Neural cell (in vitro differentiated cells): Measurements from ENCODE around the gene RAD9A.

Experiments used
- EP300 ChIP-seq: fragments of 450-650 bp; conservative IDR thresholded peaks from 2 replicates; pipeline ENCODE4 v1.6.1; 2014; ENCODE audit warnings: antibody characterized with exemption, mild to moderate bottlenecking, moderate library complexity; ENCODE audit not compliant: poor library complexity, severe bottlenecking
- TF ChIP-seq, protein P1 (sequence below): fragments of 450-650 bp; IDR thresholded peaks from 2 replicates; pipeline ENCODE4 v1.5.1; 2014; ENCODE audit warnings: antibody characterized with exemption, mild to moderate bottlenecking, moderate library complexity; ENCODE audit not compliant: poor library complexity, severe bottlenecking

DNA sequence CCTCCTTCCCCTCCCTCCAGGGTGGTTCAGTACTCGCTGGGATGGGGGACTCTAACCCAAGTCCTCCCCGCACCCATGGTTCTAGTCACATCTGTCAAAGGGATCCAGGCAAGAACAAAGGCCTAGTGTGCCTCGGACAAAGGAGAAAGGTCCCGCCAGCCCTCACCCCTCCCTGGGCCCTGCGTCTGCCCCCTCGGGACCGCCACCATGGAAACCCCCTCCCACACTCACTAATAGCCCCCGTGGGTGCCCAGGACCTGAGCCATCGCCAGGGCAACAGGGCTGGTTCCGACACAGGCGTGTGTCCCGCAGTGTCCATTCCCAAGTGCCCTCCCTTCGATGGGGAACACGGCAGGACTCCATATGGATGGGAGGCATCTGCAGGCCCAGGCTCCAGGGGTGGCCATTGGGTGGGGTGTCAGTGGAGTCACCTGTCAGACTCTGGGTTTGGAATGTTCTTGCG lies 18.6 kb downstream of the RAD9A start:
- TF ChIP-seq, protein P1, sequence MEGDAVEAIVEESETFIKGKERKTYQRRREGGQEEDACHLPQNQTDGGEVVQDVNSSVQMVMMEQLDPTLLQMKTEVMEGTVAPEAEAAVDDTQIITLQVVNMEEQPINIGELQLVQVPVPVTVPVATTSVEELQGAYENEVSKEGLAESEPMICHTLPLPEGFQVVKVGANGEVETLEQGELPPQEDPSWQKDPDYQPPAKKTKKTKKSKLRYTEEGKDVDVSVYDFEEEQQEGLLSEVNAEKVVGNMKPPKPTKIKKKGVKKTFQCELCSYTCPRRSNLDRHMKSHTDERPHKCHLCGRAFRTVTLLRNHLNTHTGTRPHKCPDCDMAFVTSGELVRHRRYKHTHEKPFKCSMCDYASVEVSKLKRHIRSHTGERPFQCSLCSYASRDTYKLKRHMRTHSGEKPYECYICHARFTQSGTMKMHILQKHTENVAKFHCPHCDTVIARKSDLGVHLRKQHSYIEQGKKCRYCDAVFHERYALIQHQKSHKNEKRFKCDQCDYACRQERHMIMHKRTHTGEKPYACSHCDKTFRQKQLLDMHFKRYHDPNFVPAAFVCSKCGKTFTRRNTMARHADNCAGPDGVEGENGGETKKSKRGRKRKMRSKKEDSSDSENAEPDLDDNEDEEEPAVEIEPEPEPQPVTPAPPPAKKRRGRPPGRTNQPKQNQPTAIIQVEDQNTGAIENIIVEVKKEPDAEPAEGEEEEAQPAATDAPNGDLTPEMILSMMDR, result no peak
- no peak for TF ChIP-seq EP300
